ENCODE measurements around the gene EPAS1. TPM values are rescaled to one million over a fixed set of nuclear protein-coding genes. Genes with fewer than 3 reads are reported as not detected.

The EPAS1 gene
- polyA plus RNA-seq, 1 of the 3 experiments (the other 2 are of a cell fraction): 69.2 TPM

DNA sequence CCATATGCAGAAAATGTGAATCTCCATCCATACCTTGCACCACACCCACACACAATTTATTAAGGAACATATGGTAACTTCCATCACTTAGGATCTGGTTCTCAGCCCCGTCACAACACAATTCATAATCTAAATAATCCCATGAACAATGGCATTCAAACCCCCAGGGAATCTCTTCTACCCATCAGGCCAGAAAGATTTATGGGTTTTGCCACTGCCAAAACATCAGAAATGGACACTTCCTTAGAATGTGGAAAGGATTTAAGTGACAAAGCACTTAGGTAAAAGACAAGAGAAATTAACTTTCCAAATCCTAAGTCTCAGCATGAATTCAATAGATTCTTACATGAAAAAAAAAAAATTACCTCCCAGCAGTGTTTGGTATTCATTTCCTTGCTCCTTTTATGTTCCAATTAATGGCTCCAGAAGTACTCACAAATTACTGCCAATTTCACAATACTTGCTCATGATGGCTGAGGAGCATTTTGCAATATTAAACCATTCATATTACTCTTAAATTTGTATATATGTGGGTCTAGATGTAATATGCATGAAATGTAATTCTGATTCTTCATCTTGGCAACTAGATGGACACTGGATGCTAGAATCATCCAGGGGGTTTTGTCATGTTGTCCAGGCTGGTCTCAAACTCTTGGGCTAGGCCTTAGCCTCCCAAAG, 125.6 kb downstream of the EPAS1 start:
- no peak overlapping the region for H3K27ac ChIP-seq (ENCODE audit: low read depth in 2 of 2, low read length in 1 of 2)
- H3K9me2 ChIP-seq: no peaks in the 10 kb centered on the region
- ChIA-PET POLR2A (no interaction called here), CTCF (interaction anchor here (1.0 kb wide), 1 partner anchor 10 kb away, joined by 3 read pairs; no protein-coding TSS in a partner anchor)
- no peak overlapping the region for H3K4me3 ChIP-seq (ENCODE audit: low read depth in 2 of 2, low read length in 1 of 2)
- H3K4me1 ChIP-seq (ENCODE audit: control insufficient read depth in 1 of 2, insufficient read depth in 2 of 2, low read depth in 1 of 2, low read length in 1 of 2): no peaks in the 10 kb centered on the region
- H3K79me2 ChIP-seq (ENCODE audit: insufficient read depth): no peaks in the 10 kb centered on the region
- H4K20me1 ChIP-seq (ENCODE audit: insufficient read depth): no peaks in the 10 kb centered on the region
- no peaks in the 10 kb centered on the region for H3K27me3 ChIP-seq (ENCODE audit: insufficient read depth)
- no peaks in the 10 kb centered on the region for H3F3A ChIP-seq (replicated peaks; ENCODE audit: insufficient read depth)
- no peak overlapping the region for H3K9ac ChIP-seq
- 57% methylated on average over 1 of the region's 1 CpG for WGBS (ENCODE audit: low lambda C conversion rate)
- TF ChIP-seq TCF12 (IDR thresholded peaks at IDR 0.05) (no peak), MXI1 (IDR thresholded peaks at IDR 0.05; ENCODE audit: low read depth, low read length) (no peak), RXRA (IDR thresholded peaks at IDR 0.05; ENCODE audit: borderline replicate concordance, low read depth) (no peak), MEF2A (IDR thresholded peaks at IDR 0.05; ENCODE audit: borderline replicate concordance, low read depth) (no peak), RFX5 (IDR thresholded peaks at IDR 0.05; ENCODE audit: low read length) (no peak), TEAD4 (IDR thresholded peaks at IDR 0.05; ENCODE audit: borderline replicate concordance, insufficient read depth) (no peak), GATA2 (CRISPR knock-in tag; IDR thresholded peaks at IDR 0.05) (no peak), FOXJ3 (CRISPR knock-in tag; IDR thresholded peaks at IDR 0.05) (no peak), RAD21 (IDR thresholded peaks at IDR 0.05; ENCODE audit: low read length) (no peak), FOSL2 (IDR thresholded peaks at IDR 0.05; ENCODE audit: borderline replicate concordance, low read depth) (no peak)
- TF ChIP-seq, protein P1, sequence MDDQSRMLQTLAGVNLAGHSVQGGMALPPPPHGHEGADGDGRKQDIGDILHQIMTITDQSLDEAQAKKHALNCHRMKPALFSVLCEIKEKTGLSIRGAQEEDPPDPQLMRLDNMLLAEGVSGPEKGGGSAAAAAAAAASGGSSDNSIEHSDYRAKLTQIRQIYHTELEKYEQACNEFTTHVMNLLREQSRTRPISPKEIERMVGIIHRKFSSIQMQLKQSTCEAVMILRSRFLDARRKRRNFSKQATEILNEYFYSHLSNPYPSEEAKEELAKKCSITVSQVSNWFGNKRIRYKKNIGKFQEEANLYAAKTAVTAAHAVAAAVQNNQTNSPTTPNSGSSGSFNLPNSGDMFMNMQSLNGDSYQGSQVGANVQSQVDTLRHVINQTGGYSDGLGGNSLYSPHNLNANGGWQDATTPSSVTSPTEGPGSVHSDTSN (IDR thresholded peaks at IDR 0.05): no peak
- H3K4me2 ChIP-seq: no peak overlapping the region
- H3K36me3 ChIP-seq (replicated peaks in 1 of 2; ENCODE audit: control insufficient read depth in 1 of 2, insufficient read depth in 2 of 2, low read length in 1 of 2): no peaks in the 10 kb centered on the region
- no peak for DNase-seq
- H2AFZ ChIP-seq (ENCODE audit: low read depth): no peak overlapping the region
- peaks cover 9% of the 10 kb centered on the region for H3K9me3 ChIP-seq

DNA sequence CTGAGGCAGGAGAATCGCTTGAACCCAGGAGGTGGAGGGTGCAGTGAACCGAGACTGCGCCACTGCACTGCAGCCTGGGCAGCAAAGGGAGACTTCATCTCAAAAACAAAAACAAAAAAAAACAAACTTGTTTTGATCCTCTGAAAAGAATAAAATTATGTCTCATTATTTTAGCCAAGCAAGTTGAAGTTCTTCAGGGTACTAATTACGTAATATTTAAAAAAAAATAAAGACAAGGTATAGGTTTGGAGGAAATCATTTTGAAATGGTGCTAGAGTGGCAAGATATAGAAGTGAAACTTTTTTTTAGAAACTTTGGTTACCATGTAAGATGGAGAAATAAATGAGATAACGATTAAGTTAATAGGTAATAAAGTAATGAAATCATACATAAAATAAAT, 127.7 kb downstream of the EPAS1 start:
- no peaks in the 10 kb centered on the region for H4K20me1 ChIP-seq (ENCODE audit: insufficient read depth)
- no peaks in the 10 kb centered on the region for H3K9me2 ChIP-seq
- POLR2A ChIA-PET: no interaction called here
- DNase-seq: no peak
- no peaks in the 10 kb centered on the region for H3K4me1 ChIP-seq (ENCODE audit: control insufficient read depth in 1 of 2, insufficient read depth in 2 of 2, low read depth in 1 of 2, low read length in 1 of 2)
- H3K27me3 ChIP-seq (ENCODE audit: insufficient read depth): no peaks in the 10 kb centered on the region
- no peak overlapping the region for H3K27ac ChIP-seq (ENCODE audit: low read depth in 2 of 2, low read length in 1 of 2)
- TF ChIP-seq FOSL2 (IDR thresholded peaks at IDR 0.05; ENCODE audit: borderline replicate concordance, low read depth) (no peak), CHD2 (IDR thresholded peaks at IDR 0.05; ENCODE audit: low read length, partially characterized antibody) (no peak), SIN3A (IDR thresholded peaks at IDR 0.05; ENCODE audit: borderline replicate concordance, low read depth, low read length) (no peak), FOXM1 (IDR thresholded peaks at IDR 0.05; ENCODE audit: low read depth) (no peak), MXI1 (IDR thresholded peaks at IDR 0.05; ENCODE audit: low read depth, low read length) (no peak), NRF1 (IDR thresholded peaks at IDR 0.05; ENCODE audit: low read depth, low read length) (no peak), GATA2 (CRISPR knock-in tag; IDR thresholded peaks at IDR 0.05) (no peak), RFX5 (IDR thresholded peaks at IDR 0.05; ENCODE audit: low read length) (no peak), TAF1 (IDR thresholded peaks at IDR 0.05; ENCODE audit: borderline replicate concordance, low read depth, low read length) (no peak), RAD21 (IDR thresholded peaks at IDR 0.05; ENCODE audit: low read length) (no peak), FOXJ3 (CRISPR knock-in tag; IDR thresholded peaks at IDR 0.05) (no peak), JUND (IDR thresholded peaks at IDR 0.05) (no peak), YY1 (IDR thresholded peaks at IDR 0.05; ENCODE audit: low read depth) (no peak), EP300 (IDR thresholded peaks at IDR 0.05; ENCODE audit: borderline replicate concordance in 1 of 2, low read depth in 1 of 2, low read length in 1 of 2) (no peak), RXRA (IDR thresholded peaks at IDR 0.05; ENCODE audit: borderline replicate concordance, low read depth) (no peak), GABPA (IDR thresholded peaks at IDR 0.05; ENCODE audit: low read depth) (no peak)
- TF ChIP-seq, protein P2, sequence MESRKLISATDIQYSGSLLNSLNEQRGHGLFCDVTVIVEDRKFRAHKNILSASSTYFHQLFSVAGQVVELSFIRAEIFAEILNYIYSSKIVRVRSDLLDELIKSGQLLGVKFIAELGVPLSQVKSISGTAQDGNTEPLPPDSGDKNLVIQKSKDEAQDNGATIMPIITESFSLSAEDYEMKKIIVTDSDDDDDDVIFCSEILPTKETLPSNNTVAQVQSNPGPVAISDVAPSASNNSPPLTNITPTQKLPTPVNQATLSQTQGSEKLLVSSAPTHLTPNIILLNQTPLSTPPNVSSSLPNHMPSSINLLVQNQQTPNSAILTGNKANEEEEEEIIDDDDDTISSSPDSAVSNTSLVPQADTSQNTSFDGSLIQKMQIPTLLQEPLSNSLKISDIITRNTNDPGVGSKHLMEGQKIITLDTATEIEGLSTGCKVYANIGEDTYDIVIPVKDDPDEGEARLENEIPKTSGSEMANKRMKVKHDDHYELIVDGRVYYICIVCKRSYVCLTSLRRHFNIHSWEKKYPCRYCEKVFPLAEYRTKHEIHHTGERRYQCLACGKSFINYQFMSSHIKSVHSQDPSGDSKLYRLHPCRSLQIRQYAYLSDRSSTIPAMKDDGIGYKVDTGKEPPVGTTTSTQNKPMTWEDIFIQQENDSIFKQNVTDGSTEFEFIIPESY (IDR thresholded peaks at IDR 0.05; ENCODE audit: borderline replicate concordance, low read depth): no peak
- TF ChIP-seq, protein P3, sequence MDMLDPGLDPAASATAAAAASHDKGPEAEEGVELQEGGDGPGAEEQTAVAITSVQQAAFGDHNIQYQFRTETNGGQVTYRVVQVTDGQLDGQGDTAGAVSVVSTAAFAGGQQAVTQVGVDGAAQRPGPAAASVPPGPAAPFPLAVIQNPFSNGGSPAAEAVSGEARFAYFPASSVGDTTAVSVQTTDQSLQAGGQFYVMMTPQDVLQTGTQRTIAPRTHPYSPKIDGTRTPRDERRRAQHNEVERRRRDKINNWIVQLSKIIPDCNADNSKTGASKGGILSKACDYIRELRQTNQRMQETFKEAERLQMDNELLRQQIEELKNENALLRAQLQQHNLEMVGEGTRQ (IDR thresholded peaks at IDR 0.05; ENCODE audit: borderline replicate concordance, low read depth, low read length): no peak
- TF ChIP-seq, protein P1 (IDR thresholded peaks at IDR 0.05): no peak
- no peaks in the 10 kb centered on the region for H3F3A ChIP-seq (replicated peaks; ENCODE audit: insufficient read depth)
- H3K79me2 ChIP-seq (ENCODE audit: insufficient read depth): no peaks in the 10 kb centered on the region
- H3K9ac ChIP-seq: no peak overlapping the region
- H2AFZ ChIP-seq (ENCODE audit: low read depth): no peak overlapping the region
- peaks cover 11% of the 10 kb centered on the region; the same call in 1 of the 2 replicates for H3K9me3 ChIP-seq
- CTCF ChIA-PET: interaction anchor here (0.6 kb wide), 1 partner anchor 356 kb away, joined by 4 read pairs; no protein-coding TSS in a partner anchor
- H3K36me3 ChIP-seq (replicated peaks in 1 of 2; ENCODE audit: control insufficient read depth in 1 of 2, insufficient read depth in 2 of 2, low read length in 1 of 2): no peaks in the 10 kb centered on the region
- H3K4me3 ChIP-seq (ENCODE audit: low read depth in 2 of 2, low read length in 1 of 2): no peak overlapping the region
- no peak overlapping the region for H3K4me2 ChIP-seq
- 70% methylated on average over 5 of the region's 5 CpGs for WGBS (ENCODE audit: low lambda C conversion rate)
